Dermis blood vessel endothelial cell (primary cell): ENCODE results near the gene CAV2. TPM values are rescaled to one million over a fixed set of nuclear protein-coding genes. Genes with fewer than 3 reads are reported as not detected.
A peak's percentile ranks its signal among the peaks of the same experiment; 100 is the strongest.

Source experiments
- DNase-seq: peaks from one replicate; pipeline ENCODE4 v3.0.0; 2010
- total RNA-seq: library from RNA; depleted of rRNA; stranded (reverse); fragments of >200 nt; gene quantifications from 2 replicates; pipeline ENCODE4 v1.2.3, GENCODE V29; 2014

Gene CAV2
- total RNA-seq, 1 donor from 2014 or later: 291 TPM

DNA sequence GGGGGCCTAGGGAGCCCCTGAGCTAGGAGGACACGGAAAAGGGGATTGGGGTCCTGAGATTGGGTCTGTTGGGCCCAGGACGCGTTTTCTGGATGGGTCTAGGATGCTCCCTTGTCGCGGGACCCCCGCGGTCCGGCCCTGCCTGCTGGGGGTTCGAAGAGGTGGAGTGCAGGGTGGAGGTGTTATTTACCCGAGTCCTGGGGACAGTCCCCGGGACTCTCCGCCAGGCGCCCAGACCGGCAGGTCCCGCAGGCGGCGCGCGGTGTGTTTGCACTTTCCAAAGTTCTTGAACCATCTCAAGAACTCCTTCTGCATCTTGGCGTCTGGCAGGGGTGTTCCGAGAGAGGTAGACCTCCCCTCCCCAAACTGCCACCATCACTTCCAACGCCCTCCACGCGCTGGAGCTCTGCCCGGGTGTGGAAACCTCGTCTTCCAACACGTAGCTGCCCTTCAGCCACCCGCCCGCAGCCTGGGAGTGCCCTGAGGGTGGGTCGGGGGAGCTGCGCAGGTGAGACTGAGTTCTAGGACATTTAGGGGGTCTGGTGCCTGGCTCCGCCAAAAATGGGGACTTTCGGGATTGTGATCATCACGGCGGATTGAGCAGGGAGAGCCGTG lies 25.9 kb downstream of the CAV2 start:
- peak; percentile 37 for DNase-seq

GRCh38 chr7:116525913-116526861 lies 26.6 kb downstream of the CAV2 start:
- peak; percentile 81 for DNase-seq

- DNase-seq: peak; percentile 48
These were observed 27.4 kb downstream of the CAV2 start for GRCh38 chr7:116526897-116527296.

DNA sequence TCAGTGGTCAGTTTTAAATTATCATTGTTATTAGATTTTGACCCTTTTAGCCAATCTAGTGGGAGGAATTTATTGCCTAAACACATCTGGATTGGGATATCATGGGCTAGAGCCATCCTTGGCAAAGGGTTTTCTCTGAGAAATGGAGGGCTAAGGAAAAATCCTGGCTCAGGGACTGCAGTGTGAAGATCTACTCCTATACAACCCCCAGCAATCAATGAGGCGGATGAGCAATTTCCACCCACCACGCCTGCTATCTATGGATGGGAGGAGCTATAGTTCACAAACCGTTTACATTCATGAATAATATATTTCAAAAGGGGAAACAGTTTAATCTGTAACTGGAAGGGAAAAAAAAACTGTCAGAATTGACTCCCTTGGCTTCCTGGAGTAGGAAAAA lies 28.0 kb downstream of the CAV2 start:
- DNase-seq: peak; percentile 61

DNA sequence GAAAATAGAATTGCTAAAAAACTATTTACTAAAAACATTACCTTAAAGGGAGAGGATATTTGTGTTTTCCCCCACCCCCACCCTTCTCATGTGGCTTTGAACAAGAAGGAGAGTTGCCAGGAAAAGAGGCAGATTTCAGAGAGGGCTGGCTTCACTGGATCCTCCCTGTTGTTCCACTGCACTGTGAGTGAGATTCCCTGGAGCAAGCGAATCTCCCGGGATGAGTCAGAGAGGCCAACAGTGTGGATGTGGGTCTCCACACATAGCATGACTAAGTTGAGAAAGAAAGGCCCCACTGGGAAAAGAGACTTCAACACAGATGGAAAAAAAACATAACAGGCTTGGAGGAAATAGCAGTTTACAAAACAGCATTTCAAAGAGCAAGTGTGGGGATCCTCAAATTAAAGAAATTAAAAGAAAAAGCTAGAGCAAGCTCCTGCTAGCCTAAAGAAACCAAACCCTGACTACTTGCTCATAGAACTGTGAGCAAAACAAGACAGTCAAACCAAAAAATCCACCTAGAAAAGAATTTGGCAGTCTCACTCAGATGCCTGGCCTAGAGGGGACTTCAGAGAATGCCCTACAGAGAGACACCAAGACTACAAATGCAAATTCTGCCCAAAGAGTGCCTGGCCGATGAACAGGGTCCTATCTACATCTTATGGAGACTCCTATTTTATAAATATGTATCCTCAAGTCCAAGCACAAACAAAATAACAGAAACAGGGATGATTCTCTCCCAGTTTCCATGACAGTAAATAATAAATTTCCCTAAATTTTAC lies 28.7 kb downstream of the CAV2 start:
- peak; percentile 92 for DNase-seq

GRCh38 chr7:116529250-116529649 lies 29.7 kb downstream of the CAV2 start:
- DNase-seq: peak; percentile 30

- peak; percentile 39 for DNase-seq
These were observed 30.7 kb downstream of the CAV2 start for GRCh38 chr7:116530107-116530820.

- DNase-seq: no peak
These were observed 32.7 kb downstream of the CAV2 start for GRCh38 chr7:116532102-116532688.

GRCh38 chr7:116534790-116535189 lies 35.3 kb downstream of the CAV2 start:
- peak; percentile 64 for DNase-seq

- peak; percentile 84 for DNase-seq
These were observed 35.9 kb downstream of the CAV2 start for GRCh38 chr7:116535416-116535815.

DNA sequence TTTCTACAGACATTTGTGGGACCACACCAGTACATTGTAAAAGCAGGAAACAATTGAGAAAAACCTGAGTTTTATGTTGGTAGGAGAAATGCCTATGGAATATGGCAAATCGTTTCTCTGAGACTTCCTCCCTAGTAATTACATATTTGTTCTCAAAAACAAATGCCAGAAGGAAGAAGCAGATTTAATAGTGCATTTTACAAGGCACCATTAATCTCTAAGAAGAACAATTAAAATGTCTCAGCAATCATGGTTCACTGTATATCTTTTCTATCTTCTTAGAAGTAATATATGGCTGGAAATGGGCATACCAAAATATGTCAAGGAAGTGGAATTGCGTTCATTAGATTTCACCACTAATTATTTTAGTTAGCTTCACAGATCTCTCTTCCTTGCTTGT lies 38.6 kb downstream of the CAV2 start:
- DNase-seq: no peak

DNA sequence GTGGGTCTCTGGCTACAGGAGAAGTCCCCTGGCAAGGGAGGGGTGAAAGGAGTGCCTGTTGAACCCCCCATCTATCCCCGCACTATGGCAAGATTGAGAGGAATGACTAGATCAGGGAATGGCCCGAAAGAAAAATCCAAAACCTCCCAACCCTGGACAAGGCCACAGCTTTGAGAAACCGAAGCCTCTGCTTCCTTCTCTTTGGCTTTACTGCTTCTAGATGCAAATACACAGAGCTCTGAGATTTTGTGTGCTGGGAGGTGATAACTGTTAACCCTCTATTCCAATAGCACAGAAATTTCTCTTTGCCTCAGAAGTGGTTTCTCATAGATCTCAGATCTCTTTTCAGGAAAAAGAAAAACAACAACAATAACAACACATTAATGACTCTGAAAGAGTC lies 40.3 kb downstream of the CAV2 start:
- DNase-seq: no peak

- DNase-seq: peak; percentile 55
These were observed 41.2 kb downstream of the CAV2 start for GRCh38 chr7:116540743-116541142.

- DNase-seq: peak; percentile 21
These were observed 42.4 kb downstream of the CAV2 start for GRCh38 chr7:116541951-116542350.

DNA sequence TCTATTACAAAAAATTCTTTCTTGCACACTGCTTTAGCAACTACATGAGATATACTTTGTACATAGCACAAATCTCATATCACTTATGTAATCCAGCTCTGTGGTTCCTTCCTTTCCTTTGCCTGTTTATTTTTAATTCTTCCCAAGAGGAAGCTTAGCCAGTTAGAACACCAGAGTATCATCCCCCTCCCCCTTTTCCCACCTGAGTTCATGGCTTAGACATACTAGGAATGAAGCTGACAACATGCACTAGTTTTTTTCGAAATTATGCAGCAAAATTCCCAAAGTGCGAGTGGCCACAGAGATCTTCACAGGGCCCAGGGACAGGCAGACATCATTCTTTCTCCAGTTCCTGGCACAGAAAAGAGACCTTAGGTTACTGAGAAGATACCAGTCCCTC lies 43.1 kb downstream of the CAV2 start:
- DNase-seq: no peak

DNA sequence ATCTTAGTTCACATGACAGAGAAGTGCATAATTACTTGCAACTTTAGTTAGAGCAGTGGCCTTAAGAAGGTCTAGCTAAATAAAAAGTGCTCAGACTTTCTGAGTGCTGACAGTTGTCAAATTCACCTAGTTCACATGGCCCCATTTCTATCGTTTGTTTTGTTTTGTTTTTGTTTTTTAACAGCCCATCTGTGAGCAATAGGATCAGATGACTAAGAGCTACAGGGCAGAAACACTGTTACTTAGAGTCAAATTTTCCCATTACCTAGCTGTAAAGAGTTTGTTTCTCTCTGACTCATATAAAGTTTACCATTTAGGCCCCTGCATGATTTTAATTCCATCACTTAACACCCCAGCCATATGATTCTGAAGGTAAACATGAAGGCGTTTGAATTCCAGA lies 44.1 kb downstream of the CAV2 start:
- DNase-seq: peak; percentile 68

- no peak for DNase-seq
These were observed 44.9 kb downstream of the CAV2 start for GRCh38 chr7:116544487-116544886.

GRCh38 chr7:116545411-116545993 lies 46.0 kb downstream of the CAV2 start:
- no peak for DNase-seq

- no peak for DNase-seq
These were observed 46.5 kb downstream of the CAV2 start for GRCh38 chr7:116546054-116546453.

DNA sequence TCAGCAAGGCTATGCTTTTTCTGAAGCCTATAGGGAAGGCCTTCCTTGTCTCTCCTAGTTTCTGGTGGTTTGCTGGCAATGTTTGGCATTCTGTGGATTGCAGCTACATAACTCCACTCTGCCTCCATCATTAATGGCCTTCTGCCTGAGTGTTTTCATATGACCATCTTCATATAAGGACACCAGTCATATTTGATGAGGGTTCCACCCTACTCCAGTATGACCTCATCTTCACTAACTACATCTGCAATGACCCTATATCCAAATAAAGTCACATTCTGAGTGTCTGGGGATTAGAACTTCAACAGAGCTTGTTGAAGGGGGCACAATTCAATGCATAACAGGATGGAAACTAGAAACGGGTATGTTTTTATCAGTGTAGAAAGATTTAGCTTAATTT lies 47.4 kb downstream of the CAV2 start:
- no peak for DNase-seq

- DNase-seq: no peak
These were observed 47.8 kb downstream of the CAV2 start for GRCh38 chr7:116547347-116547746.

DNA sequence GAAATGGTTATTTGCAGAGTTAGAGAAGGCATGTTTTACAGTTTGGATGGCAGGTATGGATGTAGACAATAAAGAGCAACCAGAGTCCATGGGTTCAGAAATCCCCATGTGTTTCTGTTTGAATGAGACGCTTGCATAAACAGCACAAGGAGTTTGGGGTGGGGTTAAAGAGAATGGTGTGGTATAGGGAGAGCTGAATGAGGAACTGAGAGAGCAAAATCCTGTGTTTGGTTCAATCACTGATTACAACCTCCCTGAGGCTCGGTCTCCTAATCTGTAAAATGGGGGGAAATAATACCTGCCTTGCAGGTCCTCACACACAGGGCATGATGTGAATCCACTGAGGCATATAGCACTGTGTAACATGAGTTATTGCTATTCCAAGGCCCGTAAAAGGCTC lies 49.0 kb downstream of the CAV2 start:
- DNase-seq: no peak
